ENCODE results near the gene SLC6A3. TPM values are rescaled to one million over a fixed set of nuclear protein-coding genes. Genes with fewer than 3 reads are reported as not detected.
A peak's percentile ranks its signal among the peaks of the same experiment; 100 is the strongest.

SLC6A3 gene
- total and polyA plus RNA-seq, 7 donors, result under 0.01 to 0.01 TPM; not detected in 5

- ATAC-seq, result no peak
- Histone ChIP-seq H3K4me1 (no peaks in the 10 kb centered on the region), H3K27me3 (ENCODE audit: insufficient read depth in 3 of 3, low read length in 2 of 3) (peaks cover 0 to 52% (median 10%) of the 10 kb centered on the region in 3 donors), H3K4me3 (no peak overlapping the region), H3K27ac (no peak overlapping the region), H3K9me3 (no peaks in the 10 kb centered on the region), H3K36me3 (ENCODE audit: insufficient read depth in 1 of 2, low read depth in 1 of 2) (no peaks in the 10 kb centered on the region)
- no peak for TF ChIP-seq CTCF (IDR thresholded peaks at IDR 0.05)
- intact Hi-C loops (cut with DNase I), result no loop called here
- WGBS, 3 donors, result 41 to 48% (median 48%) methylated on average over 16 of the region's 16 CpGs
- DNase-seq, result peak; percentile 6 to 23
Measured at GRCh38 chr5:1412163-1412562, 33.1 kb downstream of the SLC6A3 start.

DNA sequence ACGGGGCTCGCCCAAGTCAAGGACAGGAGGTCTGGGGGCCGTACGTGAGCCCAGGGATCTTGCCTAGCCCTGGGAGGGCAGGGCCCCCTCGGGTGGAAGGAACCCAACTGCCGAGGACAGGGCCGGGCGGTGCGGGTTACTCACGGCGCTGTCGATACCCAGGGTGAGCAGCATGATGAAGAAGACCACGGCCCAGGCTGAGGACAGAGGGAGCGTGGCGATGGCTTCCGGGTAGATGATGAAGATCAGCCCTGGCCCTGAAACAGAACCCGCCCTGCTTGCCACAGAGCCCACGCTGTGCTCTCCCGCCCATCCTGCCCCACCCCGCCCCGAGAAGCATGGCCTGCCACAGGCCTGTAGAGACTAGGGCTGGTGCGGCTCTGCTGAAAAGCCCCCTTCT, 34.1 kb downstream of the SLC6A3 start:
- no peak for ATAC-seq
- intact Hi-C loops (cut with DNase I), result no loop called here

DNA sequence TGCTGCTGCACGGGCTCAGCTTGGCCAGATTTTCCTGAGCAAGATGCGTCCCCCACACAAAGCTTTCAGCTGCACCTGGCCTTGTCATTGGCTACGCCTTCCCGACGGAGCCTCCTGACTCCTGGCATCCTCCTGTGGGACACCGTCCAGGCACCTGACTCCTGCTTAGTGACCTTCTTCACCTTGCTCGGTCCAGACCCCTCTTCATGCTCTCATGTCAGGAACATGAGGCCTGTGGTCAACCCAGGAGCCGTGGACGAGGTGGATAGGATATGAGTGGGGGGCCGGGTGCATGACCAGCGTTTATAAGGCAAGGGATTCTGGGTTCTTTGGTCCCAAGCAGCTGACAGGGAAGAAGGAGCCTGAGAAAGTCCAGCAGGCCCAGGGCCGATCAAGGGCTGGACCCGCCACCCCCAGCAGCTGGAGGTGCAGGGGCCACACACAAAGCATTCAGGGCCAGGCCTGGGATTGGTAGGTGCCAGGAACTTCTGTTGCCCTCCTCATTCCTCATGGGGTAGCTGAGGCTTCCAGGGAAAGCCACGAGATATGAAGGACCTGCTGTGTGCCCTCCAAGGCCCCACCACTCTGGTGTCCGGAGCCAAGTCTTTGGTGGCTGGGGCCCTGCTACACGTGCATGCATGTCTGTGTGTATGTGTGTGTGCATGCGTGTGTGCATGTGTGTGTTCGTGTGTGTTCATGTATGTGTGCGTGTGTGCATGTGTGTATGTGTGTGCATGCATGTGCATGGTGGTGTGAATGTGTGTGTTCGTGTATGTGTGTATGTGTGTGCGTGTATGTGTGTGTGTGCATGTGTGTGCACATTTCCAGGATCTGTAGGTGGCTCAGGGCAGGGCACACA, 34.9 kb downstream of the SLC6A3 start:
- Histone ChIP-seq H3K4me3 (no peak overlapping the region), H3K4me1 (no peaks in the 10 kb centered on the region), H3K36me3 (ENCODE audit: insufficient read depth in 1 of 2, low read depth in 1 of 2) (no peaks in the 10 kb centered on the region), H3K9me3 (no peaks in the 10 kb centered on the region), H3K27ac (no peak overlapping the region), H3K27me3 (ENCODE audit: insufficient read depth in 3 of 3, low read length in 2 of 3) (peaks cover 0 to 51% (median 10%) of the 10 kb centered on the region in 3 donors)
- DNase-seq (peak in 1 of 2 donors; percentile 42), ATAC-seq (no peak)
- no peak for TF ChIP-seq CTCF (IDR thresholded peaks at IDR 0.05)
- intact Hi-C loops (cut with DNase I), result no loop called here
- WGBS, 3 donors, result 78 to 79% (median 79%) methylated on average over 21 of the region's 21 CpGs

More for the DNA sequence above, 34.1 kb downstream of the SLC6A3 start:
- no peak overlapping the region for H3K27ac ChIP-seq
- 75 to 82% (median 80%) methylated on average over 22 of the region's 22 CpGs for WGBS, 3 donors
- H3K27me3 ChIP-seq (ENCODE audit: insufficient read depth in 3 of 3, low read length in 2 of 3), result peaks cover 0 to 52% (median 10%) of the 10 kb centered on the region in 3 donors
- no peaks in the 10 kb centered on the region for H3K9me3 ChIP-seq
- peak in 1 of 2 donors; percentile 45 for DNase-seq
- no peak for TF ChIP-seq CTCF (IDR thresholded peaks at IDR 0.05)
- H3K36me3 ChIP-seq (ENCODE audit: insufficient read depth in 1 of 2, low read depth in 1 of 2), result no peaks in the 10 kb centered on the region
- H3K4me1 ChIP-seq, result no peaks in the 10 kb centered on the region
- H3K4me3 ChIP-seq, result no peak overlapping the region

DNA sequence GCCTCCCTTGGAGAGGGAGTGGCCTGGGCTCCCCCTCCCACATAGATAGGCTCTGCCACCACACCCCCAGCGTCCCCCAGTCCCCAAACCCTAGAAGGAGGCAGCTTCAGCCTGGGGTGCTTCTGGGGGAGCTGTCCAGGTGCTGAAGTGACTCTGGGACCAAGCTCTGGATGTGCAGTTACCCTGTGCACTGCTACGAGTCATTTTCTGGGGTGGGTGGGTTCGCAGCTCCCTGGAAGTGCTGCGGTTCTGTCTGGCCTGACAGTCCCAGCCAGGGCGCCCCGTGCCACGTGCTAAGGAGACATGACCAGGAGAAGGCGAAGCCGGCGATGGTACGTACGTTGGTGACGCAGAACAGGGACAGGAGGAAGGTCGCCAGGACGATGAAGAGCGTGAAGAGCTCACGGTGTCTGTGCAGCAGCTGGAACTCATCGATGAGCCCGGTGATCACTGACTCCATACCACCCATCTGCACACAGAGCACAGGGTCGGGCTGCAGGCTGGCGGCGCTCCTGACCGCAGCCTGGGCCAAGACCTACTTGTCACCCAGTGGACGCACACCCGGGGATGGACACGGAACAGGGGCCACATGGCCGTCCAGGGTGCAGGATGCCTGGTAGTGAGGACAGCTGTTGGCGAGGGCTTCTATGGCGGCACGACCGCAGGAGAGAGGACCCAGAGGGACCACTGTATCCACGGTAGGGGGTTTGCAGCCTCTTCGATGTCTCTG, 35.7 kb downstream of the SLC6A3 start:
- no peak overlapping the region for H3K27ac ChIP-seq
- intact Hi-C loops (cut with DNase I), result no loop called here
- no peak overlapping the region for H3K4me3 ChIP-seq
- no peak for ATAC-seq
- TF ChIP-seq CTCF (IDR thresholded peaks at IDR 0.05), result no peak
- no peaks in the 10 kb centered on the region for H3K9me3 ChIP-seq
- WGBS, 3 donors, result 68 to 70% (median 70%) methylated on average over 33 of the region's 33 CpGs
- H3K36me3 ChIP-seq (ENCODE audit: insufficient read depth in 1 of 2, low read depth in 1 of 2), result no peaks in the 10 kb centered on the region
- H3K27me3 ChIP-seq (ENCODE audit: insufficient read depth in 3 of 3, low read length in 2 of 3), result peaks cover 0 to 43% (median 10%) of the 10 kb centered on the region in 3 donors
- no peaks in the 10 kb centered on the region for H3K4me1 ChIP-seq
- peak; percentile 7 to 42 for DNase-seq
